HEK293T (cell line): ENCODE results near the gene TEX12.

ENCODE experiments used
- ARNT ChIP-seq: fragments of 450-650 bp; IDR thresholded peaks from 2 replicates; pipeline ENCODE4 v1.6.1; 2017; ENCODE audit warnings: mild to moderate bottlenecking
- BHLHE40 ChIP-seq: fragments of 450-650 bp; IDR thresholded peaks from 2 replicates; pipeline ENCODE4 v1.6.1; 2016; ENCODE audit warnings: mild to moderate bottlenecking, moderate library complexity, borderline replicate concordance
- CTBP1 ChIP-seq: fragments of 450-650 bp; IDR thresholded peaks from 2 replicates; pipeline ENCODE4 v1.6.1; 2016; ENCODE audit warnings: borderline replicate concordance
- ELF4 ChIP-seq: fragments of 450-650 bp; IDR thresholded peaks from 2 replicates; pipeline ENCODE4 v1.6.1; 2017; ENCODE audit warnings: antibody characterized with exemption
- FOXA1 ChIP-seq: fragments of 450-650 bp; IDR thresholded peaks from 2 replicates; pipeline ENCODE4 v1.6.1; 2016; ENCODE audit warnings: mild to moderate bottlenecking
- FOXM1 ChIP-seq: fragments of 450-650 bp; IDR thresholded peaks from 2 replicates; pipeline ENCODE4 v1.6.1; 2017; ENCODE audit warnings: mild to moderate bottlenecking, borderline replicate concordance
- HDGF ChIP-seq: fragments of 450-650 bp; IDR thresholded peaks from 2 replicates; pipeline ENCODE4 v1.6.1; 2017; ENCODE audit warnings: antibody characterized with exemption, borderline replicate concordance
- NFRKB ChIP-seq: fragments of 450-650 bp; IDR thresholded peaks from 2 replicates; pipeline ENCODE4 v1.6.1; 2016; ENCODE audit warnings: mild to moderate bottlenecking, moderate library complexity
- SP1 ChIP-seq: fragments of 450-650 bp; IDR thresholded peaks from 2 replicates; pipeline ENCODE4 v1.6.1; 2017
- SUZ12 ChIP-seq: fragments of 450-650 bp; IDR thresholded peaks from 2 replicates; pipeline ENCODE4 v1.6.1; 2016; ENCODE audit warnings: mild to moderate bottlenecking
- TARDBP ChIP-seq: fragments of 450-650 bp; IDR thresholded peaks from 2 replicates; pipeline ENCODE4 v1.6.1; 2016
- ZNF384 ChIP-seq: fragments of 450-650 bp; IDR thresholded peaks from 2 replicates; pipeline ENCODE4 v1.6.1; 2016
- TF ChIP-seq, protein P1 (sequence below): fragments of 450-650 bp; IDR thresholded peaks from 2 replicates; pipeline ENCODE4 v1.6.1; 2016

- TF ChIP-seq BHLHE40 (no peak), TARDBP (no peak), FOXM1 (no peak), ELF4 (no peak), ZNF384 (no peak), NFRKB (no peak), SP1 (no peak), FOXA1 (no peak), ARNT (no peak), HDGF (no peak), SUZ12 (no peak), CTBP1 (no peak)
- TF ChIP-seq, protein P1, sequence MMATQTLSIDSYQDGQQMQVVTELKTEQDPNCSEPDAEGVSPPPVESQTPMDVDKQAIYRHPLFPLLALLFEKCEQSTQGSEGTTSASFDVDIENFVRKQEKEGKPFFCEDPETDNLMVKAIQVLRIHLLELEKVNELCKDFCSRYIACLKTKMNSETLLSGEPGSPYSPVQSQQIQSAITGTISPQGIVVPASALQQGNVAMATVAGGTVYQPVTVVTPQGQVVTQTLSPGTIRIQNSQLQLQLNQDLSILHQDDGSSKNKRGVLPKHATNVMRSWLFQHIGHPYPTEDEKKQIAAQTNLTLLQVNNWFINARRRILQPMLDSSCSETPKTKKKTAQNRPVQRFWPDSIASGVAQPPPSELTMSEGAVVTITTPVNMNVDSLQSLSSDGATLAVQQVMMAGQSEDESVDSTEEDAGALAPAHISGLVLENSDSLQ: no peak
Observed at GRCh38 chr11:112163875-112164685, 3.1 kb upstream of the TEX12 start, which contains the start of gene IL18.
